Activated CD4-positive, alpha-beta T cell treated with anti-CD3 and anti-CD28 coated beads, Interleukin-2, amount 50 U/mL, for 1 hour (primary cell): ENCODE measurements around the gene FAM168A.
"Not testable (repeated sequence)": the region's sequence is repeated elsewhere in the genome, so short reads cannot be mapped to it uniquely, and the experiment has no call there.

Experiments used
- DNase-seq: peaks from one replicate; pipeline ENCODE4 v3.0.0-alpha.2; 2020

FAM168A gene

GRCh38 chr11:73513707-73514106, 84.2 kb downstream of the FAM168A start:
- no peak for DNase-seq

- DNase-seq, result no peak
Measured at GRCh38 chr11:73510877-73511276, 87.0 kb downstream of the FAM168A start.

GRCh38 chr11:73510106-73510505, 87.8 kb downstream of the FAM168A start:
- DNase-seq, result no peak

- no peak for DNase-seq
Measured at GRCh38 chr11:73509188-73509587, 88.7 kb downstream of the FAM168A start.

GRCh38 chr11:73508243-73509176, 89.4 kb downstream of the FAM168A start:
- DNase-seq, result no peak

GRCh38 chr11:73507086-73507485, 90.8 kb downstream of the FAM168A start:
- DNase-seq, result no peak

GRCh38 chr11:73506038-73506437, 91.9 kb downstream of the FAM168A start:
- DNase-seq, result no peak

GRCh38 chr11:73498343-73498742, 99.6 kb downstream of the FAM168A start:
- DNase-seq, result no peak

- no peak for DNase-seq
Measured at GRCh38 chr11:73496134-73496533, 101.8 kb downstream of the FAM168A start.

- no peak for DNase-seq
Measured at GRCh38 chr11:73495731-73496130, 102.2 kb downstream of the FAM168A start.

GRCh38 chr11:73493956-73494598, 103.8 kb downstream of the FAM168A start:
- no peak for DNase-seq

GRCh38 chr11:73481626-73482025, 116.3 kb downstream of the FAM168A start:
- DNase-seq, result no peak

GRCh38 chr11:73480677-73481076, 117.2 kb downstream of the FAM168A start:
- no peak for DNase-seq

- no peak for DNase-seq
Measured at GRCh38 chr11:73478737-73479347, 119.1 kb downstream of the FAM168A start.

GRCh38 chr11:73477518-73477917, 120.4 kb downstream of the FAM168A start:
- no peak for DNase-seq

GRCh38 chr11:73475549-73476095, 122.3 kb downstream of the FAM168A start:
- no peak for DNase-seq

- no peak for DNase-seq
Measured at GRCh38 chr11:73473252-73473651, 124.7 kb downstream of the FAM168A start.

- not testable (repeated sequence) for DNase-seq
Measured at GRCh38 chr11:73470036-73470612, 127.8 kb downstream of the FAM168A start.

GRCh38 chr11:73469401-73469800, 128.5 kb downstream of the FAM168A start:
- DNase-seq, result no peak

- DNase-seq, result no peak
Measured at GRCh38 chr11:73468590-73469161, 129.2 kb downstream of the FAM168A start.

GRCh38 chr11:73467505-73467904, 130.4 kb downstream of the FAM168A start:
- DNase-seq, result no peak

- no peak for DNase-seq
Measured at GRCh38 chr11:73466643-73467042, 131.3 kb downstream of the FAM168A start.

GRCh38 chr11:73465871-73466270, 132.0 kb downstream of the FAM168A start:
- no peak for DNase-seq
